NOMO-1 treated with dmso at 0.1 percent for 144 hours (cell line): ENCODE results near the gene PTRH2.

Experiments
- DNase-seq: peaks from one replicate; lab custom pipeline; 2025; ENCODE audit not compliant: unreplicated experiment; lab: John Stamatoyannopoulos, UW

The PTRH2 gene

GRCh38 chr17:59671386-59671785 is 35.8 kb downstream of the PTRH2 start:
- no peak for DNase-seq

DNA sequence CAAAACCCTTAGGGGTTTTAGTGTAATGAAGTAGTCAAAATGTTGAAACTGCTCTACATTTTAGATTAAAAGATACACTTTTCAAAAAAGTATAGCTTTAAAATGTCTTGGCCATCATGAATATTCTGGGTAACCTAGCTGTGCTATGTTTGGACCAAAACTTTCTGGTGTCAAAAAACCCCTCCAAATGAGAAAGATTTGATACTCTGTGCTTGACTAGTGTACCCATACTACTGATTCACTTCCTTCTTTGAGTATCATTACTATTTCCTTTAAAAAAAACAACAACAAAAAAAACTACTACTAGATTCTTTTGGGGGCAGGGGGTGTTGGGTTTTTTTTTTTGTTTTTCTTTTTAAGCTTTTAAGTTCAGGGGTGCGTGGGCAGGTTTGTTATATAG is 37.3 kb downstream of the PTRH2 start:
- DNase-seq = no peak

DNA sequence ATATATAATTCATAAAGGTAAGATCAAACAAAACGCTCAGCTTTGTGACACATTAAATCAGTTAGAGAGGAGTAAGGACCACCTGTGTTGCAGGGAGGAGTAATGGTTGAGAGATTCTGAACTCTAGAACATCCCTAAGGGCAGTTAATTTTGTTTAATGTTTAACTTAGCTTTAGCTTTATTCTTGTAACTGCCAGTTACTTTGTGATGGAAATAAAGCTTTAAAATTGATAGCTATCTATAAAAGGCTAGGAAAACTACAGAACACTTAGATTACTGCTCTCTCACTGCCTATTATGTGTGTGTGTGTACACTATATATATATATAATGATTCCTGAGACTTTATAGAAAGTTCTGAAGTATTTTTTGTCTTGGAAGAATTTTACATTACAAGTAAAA is 37.8 kb downstream of the PTRH2 start:
- DNase-seq = no peak

DNA sequence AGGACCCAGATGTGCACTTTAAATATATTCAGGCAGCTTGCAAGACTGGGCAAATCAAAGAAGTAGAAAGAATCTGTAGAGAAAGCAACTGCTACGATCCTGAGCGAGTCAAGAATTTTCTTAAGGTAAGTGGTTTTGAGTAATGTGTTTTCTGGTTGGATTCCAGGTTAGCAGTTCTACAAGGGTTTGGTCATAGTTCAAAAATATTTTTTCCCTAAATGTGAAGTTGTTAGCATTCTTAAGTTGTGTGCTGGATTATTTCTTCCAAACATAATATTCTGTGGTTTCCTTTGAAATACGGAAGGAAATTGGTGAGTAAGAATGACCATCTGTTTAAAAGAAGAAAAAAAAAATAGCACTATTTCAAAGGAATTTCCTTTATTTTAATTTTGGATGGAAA is 38.4 kb downstream of the PTRH2 start:
- DNase-seq = no peak

DNA sequence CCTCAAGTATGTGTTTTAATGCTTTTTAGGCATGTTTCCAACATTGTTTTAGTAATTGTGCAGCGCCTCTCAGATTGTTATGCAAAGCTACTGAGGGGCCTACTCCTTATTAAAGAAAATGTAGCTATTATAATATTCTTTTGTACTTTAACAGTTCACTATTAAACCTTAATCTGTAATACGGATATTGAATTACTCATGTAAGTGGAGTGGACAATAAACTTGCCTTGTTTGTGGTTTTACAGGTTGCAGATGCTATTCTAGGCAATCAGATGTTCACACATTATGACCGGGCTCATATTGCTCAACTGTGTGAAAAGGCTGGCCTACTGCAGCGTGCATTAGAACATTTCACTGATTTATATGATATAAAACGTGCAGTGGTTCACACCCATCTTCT is 41.0 kb downstream of the PTRH2 start:
- no peak for DNase-seq

- peak; percentile 61 for DNase-seq
Measured at GRCh38 chr17:59656624-59657023, 50.6 kb downstream of the PTRH2 start.

GRCh38 chr17:59652119-59652518 is 55.1 kb downstream of the PTRH2 start:
- no peak for DNase-seq

GRCh38 chr17:59651346-59651745 is 55.9 kb downstream of the PTRH2 start:
- DNase-seq = no peak

GRCh38 chr17:59650642-59651041 is 56.6 kb downstream of the PTRH2 start:
- DNase-seq = no peak

DNA sequence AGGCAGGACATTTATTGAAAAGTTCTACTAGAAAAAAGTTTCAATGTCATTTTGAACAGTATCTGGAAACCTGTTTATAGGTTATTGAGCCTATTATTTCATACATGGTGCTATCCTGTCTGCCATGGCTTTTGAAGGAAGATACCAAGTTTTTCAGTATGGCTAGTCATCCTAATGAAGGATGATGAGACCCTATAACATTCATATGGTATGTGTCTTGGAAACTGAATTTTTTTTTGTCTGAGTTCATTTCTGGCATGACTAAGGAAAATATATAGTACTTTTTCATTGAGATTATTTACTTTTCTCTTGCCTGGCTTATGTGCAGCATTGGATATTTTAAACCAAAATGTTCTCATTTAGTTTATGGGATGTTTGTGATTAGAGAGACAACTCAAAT is 57.3 kb downstream of the PTRH2 start:
- DNase-seq = no peak
